GM12873 (cell line): ENCODE data around the gene FIBP.

Experiments
- CTCF ChIP-seq: IDR thresholded peaks from 2 replicates; pipeline ENCODE4 v1.5.1; 2012; ENCODE audit warnings: low read depth, mild to moderate bottlenecking, moderate library complexity, low read length, control low read depth; ENCODE audit not compliant: insufficient read depth; ENCODE audit errors: missing control alignments

The FIBP gene

GRCh38 chr11:65857853-65858680 lies 30.2 kb downstream of the FIBP start, which contains the start of gene CFL1:
Gene CFL1 (minus strand): TSS chr11:65858180. CDS start chr11:65858099, 81 bp downstream.
- TF ChIP-seq CTCF: no peak

GRCh38 chr11:65857500-65857852 lies 30.8 kb downstream of the FIBP start:
- TF ChIP-seq CTCF: no peak

- no peak for TF ChIP-seq CTCF
Observed at GRCh38 chr11:65856689-65857499, 31.4 kb downstream of the FIBP start.

- TF ChIP-seq CTCF: no peak
Observed at GRCh38 chr11:65855927-65856363, 32.3 kb downstream of the FIBP start.

- no peak for TF ChIP-seq CTCF
Observed at GRCh38 chr11:65854852-65855837, 33.1 kb downstream of the FIBP start.

- no peak for TF ChIP-seq CTCF
Observed at GRCh38 chr11:65854161-65854592, 34.1 kb downstream of the FIBP start.
